Measurements from ENCODE around the gene CATSPERD.

The CATSPERD gene

DNA sequence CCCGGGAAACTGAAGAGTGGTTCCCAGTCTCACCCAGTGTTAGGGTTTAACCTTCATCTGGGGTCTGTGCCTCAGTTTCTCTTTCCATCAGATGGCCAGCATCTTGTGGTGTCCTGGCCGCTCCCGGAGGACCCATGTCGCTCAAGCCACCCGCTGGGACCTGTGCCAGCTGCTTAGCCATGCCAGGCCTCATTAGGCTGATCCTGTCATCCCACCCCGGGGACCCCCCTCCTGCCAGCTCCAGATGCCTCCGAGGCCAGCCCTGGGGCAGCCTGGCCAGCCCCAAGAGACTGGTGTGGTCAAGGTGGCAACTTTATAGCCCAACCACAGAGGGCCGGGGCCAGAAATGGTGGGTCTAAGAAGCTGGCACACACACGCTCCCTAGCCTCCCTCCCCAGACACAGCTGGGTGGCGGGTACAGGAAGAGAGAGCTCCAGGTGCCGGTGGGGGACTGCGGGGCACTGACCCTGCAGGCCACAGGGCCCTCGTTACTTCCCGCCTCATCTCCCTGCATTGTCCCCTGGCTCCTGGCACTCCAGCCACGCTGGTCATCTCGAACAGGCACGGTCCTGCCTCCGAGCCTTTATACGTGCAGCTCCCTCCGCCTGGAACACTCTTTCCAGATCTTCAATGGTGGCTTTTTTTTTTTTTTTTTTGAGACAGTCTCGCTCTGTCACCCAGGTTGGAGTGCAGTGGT, 87.8 kb downstream of the CATSPERD start:
- DNase-seq = no peak

- DNase-seq = no peak
Measured at GRCh38 chr19:5809053-5809452, 88.6 kb downstream of the CATSPERD start.

DNA sequence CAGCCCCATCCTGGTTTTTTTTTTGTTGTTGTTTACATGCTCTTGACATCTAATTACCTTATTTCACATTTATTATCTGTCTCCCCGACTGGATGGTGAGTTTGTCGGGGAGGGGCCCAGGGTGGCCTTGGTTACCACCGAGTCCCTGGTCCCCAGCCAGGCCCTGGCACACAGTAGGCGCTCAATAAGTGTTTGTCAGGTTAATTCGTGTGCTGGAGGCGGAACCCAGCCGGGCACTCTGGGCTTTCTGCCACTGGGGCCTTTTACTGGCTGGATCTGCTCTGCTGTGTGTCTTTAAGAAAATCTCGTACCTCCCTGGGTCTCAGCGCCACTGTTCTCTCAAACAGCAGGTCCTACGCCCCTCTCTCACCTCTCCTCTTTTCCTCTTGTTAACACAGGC, 89.0 kb downstream of the CATSPERD start:
- DNase-seq = no peak

- DNase-seq = no peak
Measured at GRCh38 chr19:5811117-5811516, 90.7 kb downstream of the CATSPERD start.

DNA sequence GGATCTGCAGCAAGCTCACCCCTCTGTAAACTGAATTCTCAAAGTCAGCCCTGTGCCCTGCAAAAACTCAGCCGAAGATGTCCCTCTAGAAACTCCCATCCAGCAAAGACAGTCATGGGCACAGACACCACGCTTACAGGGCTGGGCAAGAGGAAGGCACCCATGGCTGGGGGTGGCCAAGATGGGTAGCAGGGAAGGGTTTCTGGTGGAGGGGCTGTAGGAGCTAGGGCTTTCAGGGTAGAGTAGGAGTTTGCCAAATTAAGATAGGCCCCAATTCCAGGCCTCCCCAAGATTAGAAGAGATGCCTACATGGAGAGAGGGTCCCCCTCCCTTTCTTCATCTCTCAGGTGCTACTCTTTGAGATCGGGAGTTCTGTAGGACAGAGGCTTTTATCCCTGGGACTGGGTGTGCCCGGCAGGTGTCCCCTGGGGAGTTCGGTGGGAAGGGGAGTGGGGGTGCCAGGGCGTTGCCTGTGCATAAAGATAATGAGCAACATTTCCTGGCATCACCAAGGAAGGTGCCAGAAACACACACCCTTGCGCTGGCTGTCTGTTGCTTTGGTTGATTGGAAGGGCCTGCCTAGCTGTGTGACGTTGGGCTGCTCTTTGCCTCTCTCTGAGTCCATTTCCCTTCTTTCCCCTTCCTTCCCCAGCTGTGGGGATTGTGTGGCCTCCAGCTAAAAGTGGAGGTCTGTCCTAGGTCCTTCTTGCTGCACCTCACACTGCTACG, 93.8 kb downstream of the CATSPERD start:
- no peak for DNase-seq

GRCh38 chr19:5814852-5815246, 94.4 kb downstream of the CATSPERD start:
- DNase-seq = no peak

- no peak for DNase-seq
Measured at GRCh38 chr19:5817218-5817617, 96.8 kb downstream of the CATSPERD start.

DNA sequence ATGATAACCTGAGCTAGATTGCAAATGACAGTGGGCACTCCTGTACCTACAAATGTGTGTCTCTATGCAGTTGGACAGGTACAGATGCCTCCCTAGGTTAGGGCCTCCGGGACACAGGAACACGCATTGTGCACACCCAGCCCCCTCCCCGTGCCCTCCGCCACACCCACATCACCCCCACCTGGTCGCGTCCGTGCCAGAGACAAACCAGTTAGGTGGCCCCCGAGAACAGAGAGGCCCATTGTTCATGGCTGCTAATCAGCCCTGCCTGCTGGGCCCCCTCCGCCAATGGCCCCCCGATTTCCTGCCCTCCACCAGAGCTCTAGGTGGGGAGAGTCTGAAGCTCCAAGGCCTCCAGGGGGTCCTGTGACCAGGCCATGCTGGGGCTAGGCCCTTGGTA, 98.2 kb downstream of the CATSPERD start:
- DNase-seq = no peak

- DNase-seq = no peak
Measured at GRCh38 chr19:5820785-5821184, 100.3 kb downstream of the CATSPERD start.

- DNase-seq = no peak
Measured at GRCh38 chr19:5821521-5822180, 101.2 kb downstream of the CATSPERD start.

GRCh38 chr19:5822181-5822844, 101.9 kb downstream of the CATSPERD start:
- DNase-seq = no peak

DNA sequence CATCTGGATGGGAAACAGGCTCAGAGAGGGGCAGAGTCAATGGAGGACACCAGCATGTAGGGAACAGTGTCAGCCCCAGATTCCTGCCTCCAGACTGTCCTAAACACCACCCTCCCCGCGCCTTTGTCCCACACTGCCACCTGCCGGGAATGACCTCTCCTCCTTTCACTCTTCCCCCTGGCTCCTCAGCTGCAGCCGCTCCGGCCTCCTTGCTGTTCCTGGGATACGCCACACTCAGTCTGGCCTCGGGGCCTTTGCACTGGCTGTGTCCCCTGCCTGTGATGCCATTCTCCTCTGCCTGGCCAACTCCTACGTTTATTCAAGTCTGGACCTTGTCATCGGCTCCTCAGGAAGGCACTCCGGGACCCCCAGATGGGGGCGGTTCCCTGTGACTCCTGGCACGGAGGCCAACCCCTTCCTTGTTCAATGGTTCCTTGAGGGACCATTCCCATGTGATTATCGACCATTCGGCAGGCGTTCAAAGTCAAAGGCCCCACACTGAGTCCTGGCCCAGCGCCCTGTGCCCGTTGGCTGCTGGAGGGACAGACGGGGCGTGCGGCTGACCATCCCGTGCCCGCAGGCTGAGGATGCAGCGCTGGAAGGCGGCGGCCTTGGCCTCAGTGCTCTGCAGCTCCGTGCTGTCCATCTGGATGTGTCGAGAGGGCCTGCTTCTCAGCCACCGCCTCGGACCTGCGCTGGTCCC, 103.3 kb downstream of the CATSPERD start:
- DNase-seq = no peak

DNA sequence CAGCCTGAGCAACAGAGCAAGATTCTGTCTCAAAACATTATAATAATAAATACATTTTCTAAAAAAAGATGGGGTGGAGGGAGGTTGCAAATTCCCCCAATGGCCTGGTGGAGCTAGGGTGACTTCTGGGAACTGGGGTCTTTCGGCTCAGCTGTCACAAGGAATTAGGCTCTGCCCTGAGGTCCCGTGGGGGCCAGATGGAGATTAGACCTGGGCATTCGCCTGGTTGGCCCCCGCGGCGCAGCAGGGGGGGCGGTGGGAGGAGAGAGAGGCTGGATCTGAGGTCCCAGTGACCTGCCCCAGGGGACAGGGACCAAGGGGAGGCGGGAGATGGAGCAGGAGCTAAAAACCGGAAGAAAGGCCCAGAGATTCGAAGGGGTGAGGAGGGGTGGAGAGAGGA, 104.3 kb downstream of the CATSPERD start:
- DNase-seq = no peak

- DNase-seq = no peak
Measured at GRCh38 chr19:5825178-5825577, 104.7 kb downstream of the CATSPERD start.

GRCh38 chr19:5826531-5827341, 106.3 kb downstream of the CATSPERD start:
- no peak for DNase-seq

- DNase-seq = no peak
Measured at GRCh38 chr19:5827342-5827890, 107.0 kb downstream of the CATSPERD start.

DNA sequence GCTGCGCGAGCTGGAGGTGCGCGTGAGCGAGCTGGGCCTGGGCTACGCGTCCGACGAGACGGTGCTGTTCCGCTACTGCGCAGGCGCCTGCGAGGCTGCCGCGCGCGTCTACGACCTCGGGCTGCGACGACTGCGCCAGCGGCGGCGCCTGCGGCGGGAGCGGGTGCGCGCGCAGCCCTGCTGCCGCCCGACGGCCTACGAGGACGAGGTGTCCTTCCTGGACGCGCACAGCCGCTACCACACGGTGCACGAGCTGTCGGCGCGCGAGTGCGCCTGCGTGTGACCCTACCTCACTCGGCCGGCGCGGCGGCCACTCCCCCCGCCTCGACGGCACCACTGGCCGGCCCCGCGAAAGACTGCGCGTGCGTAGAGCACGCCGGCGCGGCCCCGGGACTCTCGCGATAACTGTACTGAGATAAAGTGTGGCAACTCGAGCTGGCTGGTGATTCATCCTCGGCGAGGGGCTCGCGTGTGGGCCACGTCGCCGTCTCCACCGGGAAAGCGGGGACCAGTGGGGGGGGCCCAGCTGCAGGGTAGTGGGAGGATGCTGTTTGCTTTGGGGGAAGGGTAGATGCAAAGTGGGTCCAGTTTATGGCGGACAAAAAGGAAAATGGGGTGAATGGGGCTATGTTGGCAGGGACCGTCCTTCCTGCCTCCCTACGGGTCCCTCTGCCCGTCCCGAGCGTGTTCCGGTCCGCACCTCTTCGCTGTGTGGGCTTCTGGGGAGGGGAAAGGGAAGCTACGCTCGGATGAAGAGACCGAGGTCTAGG, 107.6 kb downstream of the CATSPERD start:
- peak; percentile 91 for DNase-seq
